GM19023 (cell line): ENCODE results near the gene SSR2.
"Not testable (repeated sequence)": the region's sequence is repeated elsewhere in the genome, so short reads cannot be mapped to it uniquely, and the experiment has no call there.

Experiments
- ATAC-seq: cut with Tn5 transposase; IDR thresholded peaks from one replicate; pipeline ENCODE4 v1.9.1; 2021; ENCODE audit warnings: mild to moderate bottlenecking, moderate library complexity; ENCODE audit not compliant: unreplicated experiment

SSR2 gene

GRCh38 chr1:156048663-156049258, 28.0 kb upstream of the SSR2 start:
- ATAC-seq: no peak

- no peak for ATAC-seq
Observed at GRCh38 chr1:156045076-156045475, 24.3 kb upstream of the SSR2 start.

- ATAC-seq: no peak
Observed at GRCh38 chr1:156042828-156043227, 22.1 kb upstream of the SSR2 start.

- not testable (repeated sequence) for ATAC-seq
Observed at GRCh38 chr1:156034991-156035390, 14.2 kb upstream of the SSR2 start.

GRCh38 chr1:156033011-156033410, 12.3 kb upstream of the SSR2 start:
- ATAC-seq: no peak

- ATAC-seq: no peak
Observed at GRCh38 chr1:156026588-156026987, 5.8 kb upstream of the SSR2 start.

- ATAC-seq: no peak
Observed at GRCh38 chr1:156025876-156026275, 5.1 kb upstream of the SSR2 start.

GRCh38 chr1:156024801-156025200, 4.0 kb upstream of the SSR2 start:
- no peak for ATAC-seq

GRCh38 chr1:156021954-156022353, 1.2 kb upstream of the SSR2 start:
- ATAC-seq: no peak

GRCh38 chr1:156021093-156021428, 310 bp upstream of the SSR2 start:
- ATAC-seq: no peak

GRCh38 chr1:156019946-156020292, 832 bp downstream of the SSR2 start:
- no peak for ATAC-seq

- no peak for ATAC-seq
Observed at GRCh38 chr1:156014829-156015228, 5.9 kb downstream of the SSR2 start.

- ATAC-seq: peak; percentile 75
Observed at GRCh38 chr1:156012051-156012817, 8.5 kb downstream of the SSR2 start.

- no peak for ATAC-seq
Observed at GRCh38 chr1:156009404-156009803, 11.3 kb downstream of the SSR2 start.

- ATAC-seq: no peak
Observed at GRCh38 chr1:156006666-156007376, 13.9 kb downstream of the SSR2 start.

- ATAC-seq: no peak
Observed at GRCh38 chr1:156004843-156005584, 15.7 kb downstream of the SSR2 start.

GRCh38 chr1:156003923-156004188, 16.9 kb downstream of the SSR2 start:
- no peak for ATAC-seq

- no peak for ATAC-seq
Observed at GRCh38 chr1:156002188-156002911, 18.4 kb downstream of the SSR2 start.

- ATAC-seq: no peak
Observed at GRCh38 chr1:156001662-156002171, 19.0 kb downstream of the SSR2 start.

- no peak for ATAC-seq
Observed at GRCh38 chr1:156001021-156001661, 19.6 kb downstream of the SSR2 start.
